ENCODE results near the gene NTM. TPM values are rescaled to one million over a fixed set of nuclear protein-coding genes. Genes with fewer than 3 reads are reported as not detected.

The NTM gene
- total RNA-seq, 3 donors from 2014 or later: 0.66 to 9.0 (median 1.0) TPM

- peaks cover 0 to 6% of the 10 kb centered on the region in 2 donors for H3K9me3 ChIP-seq
- no peak for DNase-seq (ENCODE audit: low spot score in 2 of 2)
- H3K4me3 ChIP-seq: no peak overlapping the region
- TF ChIP-seq POLR2A (IDR thresholded peaks at IDR 0.05): no peak
- no peak for TF ChIP-seq CTCF (IDR thresholded peaks at IDR 0.05)
- no peak for TF ChIP-seq POLR2AphosphoS5 (IDR thresholded peaks at IDR 0.05)
- no peaks in the 10 kb centered on the region for H3K36me3 ChIP-seq
- no peaks in the 10 kb centered on the region for H3K4me1 ChIP-seq
- no peak overlapping the region for H3K27ac ChIP-seq
- no peaks in the 10 kb centered on the region for H3K27me3 ChIP-seq
- intact Hi-C loops (cut with DNase I; ENCODE audit: low total_unique reads): no loop called here
These were observed 611.7 kb downstream of the NTM start for GRCh38 chr11:131982154-131982553.

GRCh38 chr11:131985846-131986301 lies 615.5 kb downstream of the NTM start:
- TF ChIP-seq CTCF (IDR thresholded peaks at IDR 0.05) (no peak), POLR2AphosphoS5 (IDR thresholded peaks at IDR 0.05) (no peak), POLR2A (IDR thresholded peaks at IDR 0.05) (no peak)
- Histone ChIP-seq H3K9me3 (peaks cover 0 to 6% of the 10 kb centered on the region in 2 donors), H3K27me3 (no peaks in the 10 kb centered on the region), H3K4me1 (no peaks in the 10 kb centered on the region), H3K4me3 (no peak overlapping the region), H3K36me3 (no peaks in the 10 kb centered on the region), H3K27ac (peak overlapping the region in 1 of 2 donors; percentile 34)
- no peak for DNase-seq (ENCODE audit: low spot score in 2 of 2)
- intact Hi-C loops (cut with DNase I; ENCODE audit: low total_unique reads): no loop called here

GRCh38 chr11:131987703-131988102 lies 617.3 kb downstream of the NTM start:
- Histone ChIP-seq H3K4me1 (no peaks in the 10 kb centered on the region), H3K36me3 (no peaks in the 10 kb centered on the region), H3K9me3 (peaks cover 0 to 6% of the 10 kb centered on the region in 2 donors), H3K27me3 (no peaks in the 10 kb centered on the region), H3K27ac (no peak overlapping the region), H3K4me3 (no peak overlapping the region)
- no peak for TF ChIP-seq CTCF (IDR thresholded peaks at IDR 0.05)
- TF ChIP-seq POLR2AphosphoS5 (IDR thresholded peaks at IDR 0.05): no peak
- no peak for TF ChIP-seq POLR2A (IDR thresholded peaks at IDR 0.05)
- intact Hi-C loops (cut with DNase I; ENCODE audit: low total_unique reads): no loop called here
- DNase-seq (ENCODE audit: low spot score in 2 of 2): no peak

- H3K4me3 ChIP-seq: no peak overlapping the region
- no peak for DNase-seq (ENCODE audit: low spot score in 2 of 2)
- intact Hi-C loops (cut with DNase I; ENCODE audit: low total_unique reads): no loop called here
- TF ChIP-seq POLR2A (IDR thresholded peaks at IDR 0.05) (no peak), POLR2AphosphoS5 (IDR thresholded peaks at IDR 0.05) (no peak), CTCF (IDR thresholded peaks at IDR 0.05) (no peak)
- no peak overlapping the region for H3K27ac ChIP-seq
- no peaks in the 10 kb centered on the region for H3K4me1 ChIP-seq
- H3K27me3 ChIP-seq: no peaks in the 10 kb centered on the region
- peaks cover 8 to 16% of the 10 kb centered on the region in 2 donors for H3K9me3 ChIP-seq
- no peaks in the 10 kb centered on the region for H3K36me3 ChIP-seq
These were observed 621.2 kb downstream of the NTM start for GRCh38 chr11:131991606-131992005.

- intact Hi-C loops (cut with DNase I; ENCODE audit: low total_unique reads): no loop called here
- H3K27me3 ChIP-seq: no peaks in the 10 kb centered on the region
- H3K4me1 ChIP-seq: no peaks in the 10 kb centered on the region
- TF ChIP-seq CTCF (IDR thresholded peaks at IDR 0.05) (no peak), POLR2A (IDR thresholded peaks at IDR 0.05) (no peak), POLR2AphosphoS5 (IDR thresholded peaks at IDR 0.05) (no peak)
- no peak overlapping the region for H3K4me3 ChIP-seq
- DNase-seq (ENCODE audit: low spot score in 2 of 2): no peak
- H3K36me3 ChIP-seq: no peaks in the 10 kb centered on the region
- peaks cover 8 to 20% of the 10 kb centered on the region in 2 donors for H3K9me3 ChIP-seq
- H3K27ac ChIP-seq: no peak overlapping the region
These were observed 622.8 kb downstream of the NTM start for GRCh38 chr11:131993246-131993645.

Measured in breast epithelium (tissue), 4 donors.